ENCODE results near the gene TMCC3.
"Not testable (repeated sequence)": the region's sequence is repeated elsewhere in the genome, so short reads cannot be mapped to it uniquely, and the experiment has no call there.

TMCC3 gene

DNA sequence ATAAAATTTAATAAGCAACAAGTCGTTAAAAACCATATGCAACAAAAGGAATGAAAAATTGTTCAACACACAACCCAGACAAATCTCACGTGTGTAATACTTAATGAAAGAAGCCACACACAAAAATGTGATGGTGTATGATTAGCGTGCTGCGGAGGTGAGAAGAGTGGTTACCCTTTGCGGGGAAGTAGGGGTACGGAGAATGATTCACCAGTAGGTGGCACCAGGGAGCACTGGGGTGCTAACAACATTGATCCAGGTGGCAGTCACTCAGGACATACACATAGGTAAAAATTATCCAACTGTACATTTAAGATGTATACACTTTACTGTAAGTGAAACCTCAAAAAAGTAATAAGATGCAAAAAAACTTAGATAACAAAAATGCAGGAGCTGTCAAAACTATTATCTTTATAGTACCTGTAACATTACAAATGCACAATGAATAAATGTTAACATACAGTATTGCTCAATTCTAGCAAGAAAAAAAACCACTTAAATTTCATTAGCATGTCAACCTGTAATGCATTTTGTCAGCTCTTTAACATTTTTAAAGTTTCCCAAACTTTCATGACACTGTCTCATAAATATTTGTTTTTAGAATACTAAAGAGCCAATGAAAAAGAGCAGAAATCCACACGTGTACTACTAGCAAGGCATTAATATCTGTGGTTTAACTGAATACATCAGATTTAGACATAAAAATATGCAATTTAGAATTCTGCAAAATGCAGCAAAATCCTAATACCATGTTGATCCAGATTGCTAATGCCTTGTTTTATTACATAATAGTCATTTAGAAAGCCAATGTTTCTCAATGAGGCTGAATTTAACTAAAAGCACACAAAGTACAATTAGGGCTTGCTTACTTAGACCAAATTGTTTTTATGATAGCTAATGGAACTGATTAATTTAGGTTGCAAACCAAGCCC lies 46.7 kb downstream of the TMCC3 start:
- DNase-seq (ENCODE audit: low read depth in 2 of 2) = peak; percentile 7 to 35

DNA sequence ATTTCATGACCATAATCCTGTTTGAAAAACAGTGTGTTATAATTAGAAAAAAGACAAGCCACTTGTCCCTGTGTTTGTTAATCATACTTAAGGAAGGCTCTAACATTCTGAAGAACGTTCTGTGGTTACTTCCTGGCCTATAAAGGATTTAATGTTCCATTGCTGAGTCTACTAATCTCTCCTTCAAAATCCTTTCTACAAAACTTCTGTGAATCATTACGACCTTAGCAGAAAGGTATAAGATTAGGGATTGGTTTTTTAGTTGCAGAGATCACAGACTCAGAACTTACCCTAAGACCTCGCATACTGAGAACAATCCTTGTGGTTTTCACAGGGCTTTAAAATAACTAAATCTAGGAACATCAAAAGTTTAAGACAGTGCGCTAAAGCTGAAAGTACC lies 48.3 kb downstream of the TMCC3 start:
- DNase-seq (ENCODE audit: low read depth in 2 of 2) = no peak

DNA sequence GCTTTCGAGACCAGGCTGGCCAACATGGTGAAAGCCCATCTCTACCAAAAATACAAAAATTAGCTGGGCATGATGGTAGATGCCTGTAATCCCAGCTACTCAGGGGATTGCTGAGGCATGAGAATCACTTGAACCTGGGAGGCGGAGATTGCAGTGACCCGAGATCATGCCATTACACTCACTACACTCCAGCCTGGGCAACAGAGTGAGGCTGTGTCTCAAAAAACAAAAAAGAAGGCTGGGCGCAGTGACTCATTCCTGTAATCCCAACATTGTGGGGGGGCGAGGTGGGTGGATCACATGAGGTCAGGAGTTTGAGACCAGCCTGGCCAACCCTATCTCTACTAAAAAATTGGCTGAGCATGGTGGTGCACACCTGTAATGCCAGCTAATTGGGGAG lies 49.0 kb downstream of the TMCC3 start:
- not testable (repeated sequence) for DNase-seq (ENCODE audit: low read depth in 2 of 2)

DNA sequence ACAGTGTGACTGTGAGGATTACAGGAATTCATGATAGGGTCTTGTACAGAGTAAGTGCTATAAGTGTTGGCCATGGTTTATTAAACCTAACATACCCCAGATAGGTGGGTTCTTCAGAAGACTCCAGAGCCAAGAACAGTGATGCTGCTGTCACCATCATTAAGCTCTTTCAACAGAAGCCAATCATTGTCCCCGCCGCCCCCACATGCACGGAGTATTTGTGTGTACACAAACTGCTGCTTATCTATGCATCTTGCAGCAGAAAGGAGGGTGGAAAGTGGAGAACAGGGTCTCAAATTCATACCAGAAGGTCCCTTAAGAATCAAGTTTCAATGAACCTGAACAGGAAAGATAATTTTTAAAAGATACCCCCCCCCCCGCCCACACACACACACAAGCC lies 51.2 kb downstream of the TMCC3 start:
- DNase-seq (ENCODE audit: low read depth in 2 of 2) = no peak

DNA sequence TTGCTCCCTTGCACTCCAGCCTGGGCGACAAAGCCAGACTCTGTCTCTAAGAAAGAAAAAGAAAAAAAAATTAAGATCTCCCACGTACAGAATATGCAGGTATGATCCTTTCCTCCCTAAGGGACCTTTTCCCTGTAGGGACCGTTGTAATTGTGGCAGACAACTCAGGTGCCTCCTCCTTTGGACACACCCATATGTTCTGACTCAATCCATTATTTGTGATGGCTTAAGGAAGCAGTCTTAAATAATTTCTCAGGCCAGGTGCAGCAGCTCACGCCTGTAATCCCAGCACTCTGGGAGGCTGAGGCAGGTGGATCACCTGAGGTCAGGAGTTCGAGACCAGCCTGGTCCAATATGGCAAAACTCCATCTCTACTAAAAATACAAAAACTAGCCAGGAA lies 53.1 kb downstream of the TMCC3 start:
- DNase-seq (ENCODE audit: low read depth in 2 of 2) = no peak

DNA sequence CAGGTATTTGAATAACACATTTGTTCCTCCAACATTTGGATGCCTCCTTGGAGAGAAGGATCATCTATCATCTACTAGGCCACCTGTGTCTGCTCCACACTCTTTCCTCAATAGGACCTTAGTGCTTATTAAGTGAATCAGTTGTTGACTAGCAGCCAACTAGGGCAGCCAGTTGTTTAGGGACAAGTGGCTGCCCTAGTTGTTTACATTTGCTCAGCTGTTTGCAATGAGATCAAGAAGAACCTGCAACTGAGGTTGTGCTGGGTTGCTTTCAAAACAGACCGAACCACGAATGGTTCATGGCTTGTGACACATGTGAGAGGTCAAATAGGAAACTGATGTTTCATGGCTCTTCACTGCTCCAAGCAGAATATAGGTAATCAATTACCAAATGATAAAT lies 53.8 kb downstream of the TMCC3 start:
- no peak for DNase-seq (ENCODE audit: low read depth in 2 of 2)

DNA sequence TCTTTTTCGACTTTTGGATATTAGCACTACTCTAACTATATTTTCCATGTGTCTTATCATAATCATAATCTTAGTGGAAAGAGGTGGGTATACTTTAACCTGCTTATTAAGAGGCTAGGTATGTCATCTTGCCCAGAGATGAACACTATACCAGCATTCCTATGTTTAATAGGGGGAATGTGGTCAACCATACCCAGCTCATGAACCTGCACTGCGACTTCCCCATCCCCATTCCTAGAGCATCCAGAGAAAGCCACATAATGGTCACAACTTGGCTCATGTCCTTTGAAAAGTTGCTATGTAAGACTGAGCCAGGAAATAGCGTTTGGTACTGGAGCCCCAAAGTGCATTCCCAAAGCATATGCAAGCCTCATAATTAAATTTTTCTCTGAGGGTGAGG lies 55.2 kb downstream of the TMCC3 start:
- DNase-seq (ENCODE audit: low read depth in 2 of 2) = no peak

DNA sequence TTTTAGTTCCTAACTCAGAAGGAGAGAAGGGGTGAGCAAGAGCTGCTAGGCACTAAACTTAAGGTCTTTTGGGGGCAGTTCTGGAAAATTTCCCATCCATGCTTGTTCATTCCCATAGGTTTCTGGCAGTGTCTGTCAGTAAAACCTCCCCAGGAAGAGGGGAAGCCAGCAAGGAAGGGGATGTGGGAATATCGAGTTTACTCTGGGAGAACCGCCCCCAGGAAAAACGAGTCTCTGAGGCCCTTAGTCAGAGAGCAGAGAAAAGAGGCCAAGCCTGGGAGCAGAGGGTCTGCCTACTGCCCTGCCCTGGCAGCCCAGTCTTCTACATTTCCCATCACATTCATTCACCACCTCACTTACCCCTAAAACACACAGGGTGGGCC lies 55.9 kb downstream of the TMCC3 start:
- DNase-seq (ENCODE audit: low read depth in 2 of 2) = no peak

DNA sequence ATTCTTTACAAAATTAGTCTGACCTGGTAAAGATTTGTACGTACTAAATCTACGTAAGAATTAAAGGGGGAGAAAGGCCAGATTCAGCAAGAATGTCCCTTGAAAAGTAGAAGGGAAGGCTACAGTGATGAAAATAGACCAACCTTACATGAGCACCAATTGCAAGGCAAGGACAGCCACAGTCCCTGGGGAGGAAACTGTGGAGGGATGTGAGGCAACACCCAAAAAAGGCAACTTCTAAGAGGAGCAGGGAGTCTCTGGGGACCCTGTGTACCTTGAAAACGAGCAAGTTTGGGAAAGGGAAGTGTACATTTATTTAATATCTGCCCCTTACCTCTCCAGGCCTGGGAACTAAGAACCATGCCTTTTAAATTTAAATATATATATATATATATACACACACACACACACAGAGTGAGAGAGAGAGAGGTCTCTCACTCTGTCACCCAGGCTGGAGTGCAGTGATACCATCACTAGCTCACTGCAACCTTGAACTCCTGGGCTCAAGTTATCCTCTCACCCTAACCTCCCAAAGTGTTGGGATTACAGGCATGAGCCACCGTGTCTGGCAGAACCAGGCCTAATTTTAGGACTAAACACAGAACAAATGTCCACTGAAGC lies 56.4 kb downstream of the TMCC3 start:
- DNase-seq (ENCODE audit: low read depth in 2 of 2) = no peak

DNA sequence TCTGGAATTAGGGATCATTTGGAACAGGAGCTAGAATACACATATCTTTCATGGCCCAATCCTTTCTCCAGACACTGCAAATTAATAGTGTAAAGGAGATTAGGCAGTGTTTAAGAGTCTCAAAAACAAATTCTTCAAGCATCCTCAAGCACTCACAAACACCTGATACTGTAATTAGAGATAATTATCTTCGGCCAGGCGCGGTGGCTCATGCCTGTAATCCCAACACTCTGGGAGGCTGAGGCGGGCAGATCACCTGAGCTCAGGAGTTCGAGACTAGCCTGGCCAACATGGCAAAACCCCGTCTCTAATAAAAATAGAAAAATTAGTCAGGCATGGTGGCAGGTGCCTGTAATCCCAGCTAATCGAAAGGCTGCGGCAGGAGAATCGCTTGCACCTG lies 57.6 kb downstream of the TMCC3 start:
- not testable (repeated sequence) for DNase-seq (ENCODE audit: low read depth in 2 of 2)

DNA sequence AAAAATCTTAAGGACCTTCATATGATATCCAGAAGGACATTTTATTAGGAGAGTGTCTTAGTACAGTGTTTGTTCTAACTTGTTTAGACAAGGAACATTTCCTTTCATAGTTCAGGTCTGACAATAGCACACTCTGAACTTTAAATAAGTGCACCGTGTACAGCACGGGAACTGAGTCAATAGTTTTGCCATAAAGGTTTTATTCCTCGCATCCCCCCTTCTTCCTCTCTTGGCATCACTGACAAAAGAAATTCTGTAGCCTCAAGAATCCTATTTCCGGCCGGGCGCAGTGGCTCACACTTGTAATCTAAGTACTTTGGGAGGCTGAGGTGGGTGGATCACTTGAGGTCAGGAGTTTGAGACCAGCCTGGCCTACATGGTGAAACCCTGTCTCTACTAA lies 58.3 kb downstream of the TMCC3 start:
- no peak for DNase-seq (ENCODE audit: low read depth in 2 of 2)

DNA sequence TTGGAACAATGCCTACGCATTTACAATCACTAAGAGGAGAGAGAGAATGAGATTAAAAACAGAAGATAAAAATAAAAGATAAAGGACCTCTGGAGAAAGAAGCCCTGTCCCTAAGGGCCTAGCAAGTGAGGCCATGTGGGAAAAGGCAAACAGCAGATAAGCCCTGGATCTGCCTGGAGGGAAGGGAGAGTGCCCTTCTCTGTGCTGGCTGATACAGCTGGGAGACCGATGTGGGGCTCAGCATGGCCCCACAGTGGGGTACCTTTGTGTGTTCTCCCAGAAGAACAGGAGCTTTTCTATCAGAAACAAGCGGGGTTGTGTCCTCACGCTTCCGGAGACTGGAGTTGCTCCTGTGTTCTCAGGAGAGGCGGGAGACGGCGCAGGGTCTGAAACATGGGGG lies 59.9 kb downstream of the TMCC3 start:
- no peak for DNase-seq (ENCODE audit: low read depth in 2 of 2)

DNA sequence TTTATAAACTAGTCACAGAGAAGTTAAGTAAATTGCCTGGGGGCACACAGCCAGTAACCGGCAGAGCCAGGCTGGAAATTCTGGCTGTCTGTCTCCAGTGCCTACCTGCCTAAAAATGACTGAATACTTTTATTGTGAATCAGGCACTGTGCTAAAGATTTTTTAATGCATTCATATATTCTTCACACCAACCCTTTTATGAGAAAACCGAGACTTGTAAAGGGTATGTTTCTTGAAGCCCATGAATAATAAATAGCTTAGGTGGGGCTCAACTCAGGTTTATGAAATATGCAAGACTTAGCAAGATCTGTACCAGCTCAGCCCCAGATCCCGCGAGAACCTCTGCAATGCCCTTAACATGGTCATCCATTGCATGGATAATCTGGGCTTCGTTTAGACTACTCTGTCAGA lies 60.8 kb downstream of the TMCC3 start:
- no peak for DNase-seq (ENCODE audit: low read depth in 2 of 2)

DNA sequence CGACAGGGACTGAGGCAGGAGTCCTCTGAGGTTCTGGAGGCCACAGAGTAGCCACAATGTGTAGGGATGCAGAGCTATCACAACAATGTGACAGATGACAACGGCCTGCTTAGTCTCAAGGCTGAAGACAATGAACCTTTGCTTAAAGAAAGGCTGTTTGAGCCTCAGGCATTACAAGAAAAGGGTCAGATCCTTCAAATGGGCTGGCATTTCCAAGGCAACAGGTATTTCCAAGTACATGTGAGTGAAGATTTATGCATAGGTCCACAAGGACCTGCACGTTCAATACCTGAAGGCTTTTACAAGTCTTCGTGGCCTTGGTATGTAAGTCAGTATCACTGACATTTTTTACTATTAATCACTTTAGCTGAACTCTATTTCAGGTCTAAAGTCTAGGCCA lies 62.0 kb downstream of the TMCC3 start:
- no peak for DNase-seq (ENCODE audit: low read depth in 2 of 2)

DNA sequence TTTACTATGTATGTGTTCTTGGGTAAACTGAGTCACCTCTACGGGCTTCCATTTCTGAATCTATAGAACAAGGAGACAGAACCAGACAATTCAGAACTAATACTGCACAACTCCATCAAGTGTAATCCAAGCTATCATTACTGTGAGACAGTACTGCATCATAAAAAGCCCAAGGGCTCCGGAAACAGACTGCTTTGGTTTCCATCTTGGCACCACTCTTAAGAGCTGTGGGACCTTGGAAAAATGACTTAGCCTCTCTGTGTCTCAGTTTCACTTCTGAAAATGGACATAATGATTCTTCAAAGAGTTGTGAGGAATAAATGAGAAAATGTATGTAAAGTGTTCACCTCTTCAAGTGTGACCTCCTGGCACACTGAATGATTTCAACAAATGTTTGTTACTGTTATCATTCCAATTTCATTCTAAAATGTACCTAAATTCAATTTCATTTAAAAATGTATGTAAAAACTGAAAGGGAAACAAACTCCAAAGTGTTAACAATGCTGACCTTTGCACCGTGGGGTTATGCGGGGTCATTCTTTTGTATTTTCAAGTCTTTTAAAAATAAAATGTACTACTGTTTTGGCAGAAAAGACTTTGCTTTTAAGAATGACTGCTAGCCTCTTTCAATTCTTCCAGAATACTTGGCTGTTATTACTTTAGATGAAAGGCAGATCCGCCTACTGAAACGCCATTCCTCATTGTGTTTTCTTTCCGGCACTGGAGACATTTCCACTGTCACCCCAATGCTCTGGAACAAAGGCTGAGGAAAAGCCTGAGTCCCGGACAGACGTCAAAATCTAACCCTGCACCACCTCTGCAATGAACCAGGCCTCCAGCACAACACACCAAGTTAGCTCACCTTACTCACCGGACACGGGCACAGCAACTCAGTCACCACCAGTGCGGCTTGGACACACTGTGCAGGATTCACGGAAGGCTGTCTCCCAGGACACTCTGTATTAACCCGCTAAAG lies 62.8 kb downstream of the TMCC3 start:
- no peak for DNase-seq (ENCODE audit: low read depth in 2 of 2)

DNA sequence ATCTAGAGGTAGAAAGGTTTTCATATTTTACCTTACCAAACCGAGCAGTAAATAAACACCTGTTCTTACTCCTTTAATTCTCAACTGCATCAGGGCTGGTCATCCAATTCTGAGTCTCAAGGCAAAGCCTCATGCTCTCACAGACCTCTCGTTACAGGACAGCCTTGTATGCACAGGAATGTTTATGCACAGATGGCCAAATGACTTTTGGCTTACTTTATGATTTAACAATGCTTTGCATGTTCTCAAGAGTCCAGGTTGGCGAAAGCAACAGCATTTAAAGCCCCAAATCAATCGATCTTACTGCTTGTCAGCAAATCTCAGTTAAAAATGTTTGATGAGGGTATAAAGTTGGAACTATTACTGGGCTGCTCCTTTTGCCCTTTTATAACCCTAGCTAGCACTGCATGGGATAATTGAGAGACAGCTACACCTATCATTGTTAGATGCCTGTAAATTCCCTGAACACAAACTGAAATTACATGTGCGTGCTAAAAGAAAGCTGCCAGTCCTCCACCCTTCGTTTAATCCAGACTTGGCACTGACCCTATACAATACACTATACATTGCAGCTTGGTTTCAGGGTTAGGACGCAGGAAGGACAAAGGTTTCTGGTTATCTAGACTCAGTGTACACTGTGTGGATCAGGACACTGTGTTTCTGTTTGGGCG lies 63.6 kb downstream of the TMCC3 start:
- DNase-seq (ENCODE audit: low read depth in 2 of 2) = no peak

DNA sequence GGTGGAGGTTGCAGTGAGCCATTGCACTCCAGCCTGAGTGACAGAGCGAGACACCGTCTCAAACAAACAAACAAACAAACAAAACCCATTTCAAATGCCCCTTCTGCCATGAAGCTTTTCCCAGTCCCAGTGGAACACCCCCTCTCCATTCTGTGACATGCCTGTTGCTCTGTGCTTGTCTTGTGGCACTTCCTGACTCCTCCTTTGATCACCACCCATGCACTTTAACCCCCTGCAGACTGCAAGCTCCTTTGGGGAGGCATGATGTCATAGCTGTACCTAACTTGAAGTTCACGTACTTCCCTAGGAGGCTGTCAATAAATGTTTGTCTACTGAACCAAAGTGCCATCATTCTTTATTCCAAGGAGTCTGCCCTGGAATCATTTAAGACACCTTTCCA lies 64.7 kb downstream of the TMCC3 start:
- DNase-seq (ENCODE audit: low read depth in 2 of 2) = no peak

DNA sequence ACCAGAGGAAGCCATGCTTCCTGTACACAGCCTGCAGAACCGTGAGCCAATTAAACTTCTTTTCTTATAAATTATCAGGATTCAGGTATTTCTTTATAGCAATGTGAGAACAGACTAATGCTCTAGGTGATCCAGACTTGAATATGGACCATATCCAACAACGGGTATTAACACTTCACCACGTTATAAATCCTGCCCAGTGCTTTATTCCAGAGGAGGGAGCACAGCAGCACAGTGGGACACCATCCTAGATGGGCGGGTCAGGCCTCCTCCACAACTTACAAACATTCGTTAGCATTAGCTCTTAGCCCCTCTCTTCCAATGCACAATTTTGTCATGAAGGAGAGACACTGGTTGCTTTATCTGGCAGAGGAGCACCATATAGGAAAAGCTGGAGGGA lies 66.0 kb downstream of the TMCC3 start:
- DNase-seq (ENCODE audit: low read depth in 2 of 2) = no peak

DNA sequence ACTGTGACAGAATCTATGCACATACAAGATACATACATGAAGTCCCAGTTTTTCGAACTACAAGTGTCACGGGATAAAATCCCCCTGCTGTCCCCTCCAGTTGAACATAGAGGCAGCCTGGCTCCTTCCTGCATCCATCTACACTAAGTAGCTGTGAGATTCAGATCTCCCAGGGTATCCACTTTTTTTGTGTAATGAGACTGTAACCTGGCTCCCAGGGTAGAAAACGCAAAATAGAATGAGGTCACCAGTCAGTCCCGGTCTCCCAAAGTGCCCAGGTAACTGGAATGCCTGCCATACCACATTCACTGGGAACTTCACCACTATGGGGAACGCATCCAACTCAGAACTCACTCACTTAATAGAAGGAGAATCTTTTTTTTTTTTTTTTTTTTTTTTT lies 67.8 kb downstream of the TMCC3 start:
- no peak for DNase-seq (ENCODE audit: low read depth in 2 of 2)

DNA sequence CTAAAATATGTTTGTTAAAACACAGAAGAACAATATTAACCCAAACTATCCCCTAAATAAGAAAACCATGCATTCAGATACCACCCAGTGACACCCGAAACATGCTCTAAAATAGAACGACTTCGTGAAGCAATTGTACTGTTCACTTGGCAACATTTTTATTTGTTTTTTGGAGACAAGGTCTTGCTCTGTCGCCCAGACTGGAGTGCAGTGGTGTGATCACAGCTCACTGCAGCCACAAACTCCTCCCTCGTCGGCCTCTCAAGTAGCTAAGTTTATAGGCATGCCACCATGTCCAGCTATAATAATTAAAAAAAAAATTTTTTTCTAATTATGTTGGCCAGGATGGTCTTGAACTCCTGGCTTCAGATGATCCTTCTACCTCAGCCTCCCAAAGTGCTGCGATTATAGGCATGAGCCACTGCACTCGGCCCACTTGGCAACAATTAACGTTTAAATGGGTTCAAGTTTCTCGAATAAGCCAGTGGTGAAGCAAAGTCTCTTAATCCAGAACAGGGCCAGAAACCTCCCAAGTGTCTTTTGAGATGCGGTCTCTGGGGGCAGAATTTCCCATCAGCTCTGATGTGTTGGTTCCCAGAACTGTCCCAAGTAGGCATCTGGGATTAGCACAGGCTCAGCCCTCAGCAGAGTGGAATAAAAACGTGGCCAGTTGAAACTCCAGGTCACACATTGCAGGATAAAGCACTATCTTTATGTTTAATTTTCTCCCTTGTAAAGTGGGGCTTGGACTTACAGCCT lies 74.5 kb downstream of the TMCC3 start:
- DNase-seq (ENCODE audit: low read depth in 2 of 2) = no peak

DNA sequence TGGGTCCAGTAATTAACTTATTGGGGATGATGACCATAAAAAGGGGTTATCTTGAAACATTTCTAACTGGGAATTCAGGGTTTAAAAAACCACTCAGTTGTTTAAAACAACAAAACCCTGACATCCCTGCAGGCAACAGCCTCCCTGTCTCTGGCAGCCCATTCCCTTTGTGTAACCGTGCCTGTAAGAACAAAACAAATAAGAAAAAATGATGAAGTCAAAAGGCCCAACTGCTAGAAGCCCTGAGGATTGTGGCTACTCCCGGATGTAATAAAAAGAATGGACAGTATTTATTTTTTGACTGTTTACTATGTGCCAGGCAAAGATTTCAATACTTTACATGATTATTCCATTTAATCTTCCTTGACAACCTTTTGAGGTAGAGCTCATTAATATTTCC lies 75.3 kb downstream of the TMCC3 start:
- DNase-seq (ENCODE audit: low read depth in 2 of 2) = no peak
